ENCODE measurements around the gene SLCO4C1.

DNA sequence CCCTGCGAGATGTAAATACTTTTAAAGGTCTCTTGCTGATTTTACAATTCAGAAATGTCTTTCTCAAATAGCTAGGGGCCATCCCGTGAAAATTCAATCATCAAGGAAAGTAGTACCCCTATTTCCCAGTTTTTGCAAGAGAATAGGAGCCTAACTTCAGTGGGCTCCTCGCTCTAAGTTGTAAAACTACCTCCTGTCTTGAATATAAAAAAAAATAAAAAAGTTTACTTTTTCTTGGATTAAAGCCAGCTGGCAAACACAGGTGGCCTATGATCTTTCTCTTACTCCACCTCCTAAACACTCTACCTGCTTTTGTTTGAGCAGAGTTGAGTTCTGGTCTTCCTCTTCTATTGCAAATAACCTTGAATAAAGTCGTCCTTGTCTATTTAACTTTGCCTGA, 79.4 kb downstream of the SLCO4C1 start:
- TF ChIP-seq, protein P1, sequence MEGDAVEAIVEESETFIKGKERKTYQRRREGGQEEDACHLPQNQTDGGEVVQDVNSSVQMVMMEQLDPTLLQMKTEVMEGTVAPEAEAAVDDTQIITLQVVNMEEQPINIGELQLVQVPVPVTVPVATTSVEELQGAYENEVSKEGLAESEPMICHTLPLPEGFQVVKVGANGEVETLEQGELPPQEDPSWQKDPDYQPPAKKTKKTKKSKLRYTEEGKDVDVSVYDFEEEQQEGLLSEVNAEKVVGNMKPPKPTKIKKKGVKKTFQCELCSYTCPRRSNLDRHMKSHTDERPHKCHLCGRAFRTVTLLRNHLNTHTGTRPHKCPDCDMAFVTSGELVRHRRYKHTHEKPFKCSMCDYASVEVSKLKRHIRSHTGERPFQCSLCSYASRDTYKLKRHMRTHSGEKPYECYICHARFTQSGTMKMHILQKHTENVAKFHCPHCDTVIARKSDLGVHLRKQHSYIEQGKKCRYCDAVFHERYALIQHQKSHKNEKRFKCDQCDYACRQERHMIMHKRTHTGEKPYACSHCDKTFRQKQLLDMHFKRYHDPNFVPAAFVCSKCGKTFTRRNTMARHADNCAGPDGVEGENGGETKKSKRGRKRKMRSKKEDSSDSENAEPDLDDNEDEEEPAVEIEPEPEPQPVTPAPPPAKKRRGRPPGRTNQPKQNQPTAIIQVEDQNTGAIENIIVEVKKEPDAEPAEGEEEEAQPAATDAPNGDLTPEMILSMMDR (IDR thresholded peaks at IDR 0.05) = no peak
- no peak for TF ChIP-seq POLR2A (IDR thresholded peaks at IDR 0.05)
